Measurements from ENCODE around the gene RUBCNL.

The RUBCNL gene

DNA sequence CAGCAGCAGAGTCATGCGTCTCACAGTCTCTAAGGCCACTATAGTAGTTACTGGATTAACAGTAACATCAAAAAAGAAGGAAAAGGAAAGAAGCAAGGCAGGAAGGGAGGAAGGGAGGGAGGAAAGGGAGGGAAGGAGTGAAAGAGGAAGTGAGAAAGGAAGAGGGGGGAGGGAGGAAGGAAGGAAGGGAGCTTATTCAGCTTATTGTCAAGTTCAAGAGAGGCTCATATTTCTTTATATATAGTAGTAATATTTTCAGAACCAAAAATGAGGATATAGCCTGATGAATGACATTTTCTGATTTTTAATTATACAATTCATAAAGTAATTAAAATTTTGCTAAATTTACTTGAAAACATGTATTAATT, 17.7 kb upstream of the RUBCNL start:
- H3K4me3 ChIP-seq (ENCODE audit: low read depth, low read length, poor library complexity, severe bottlenecking): no peak overlapping the region
- H3K4me2 ChIP-seq (ENCODE audit: low read length): peak overlapping the region; percentile 52; the same call in 1 of the 2 replicates
- no peaks in the 10 kb centered on the region for H3K79me2 ChIP-seq (ENCODE audit: insufficient read depth, low read length)
- peak overlapping the region; percentile 20; the same call in 1 of the 2 replicates for H2AFZ ChIP-seq (ENCODE audit: low read length)
- no peak overlapping the region; the same call in 1 of the 2 replicates for H3K9ac ChIP-seq (ENCODE audit: low read length)
- H3K9me3 ChIP-seq (ENCODE audit: low read length): peaks cover 6% of the 10 kb centered on the region; the same call in 1 of the 2 replicates
- peaks cover 61% of the 10 kb centered on the region for H3K4me1 ChIP-seq (ENCODE audit: insufficient read depth, low read length, severe bottlenecking)
- no peaks in the 10 kb centered on the region for H3K27me3 ChIP-seq (ENCODE audit: insufficient read depth, low read length)
- no peaks in the 10 kb centered on the region for H4K20me1 ChIP-seq (ENCODE audit: insufficient read depth, low read length)
- H3K9me2 ChIP-seq (ENCODE audit: low read depth, low read length): no peaks in the 10 kb centered on the region
- H3F3A ChIP-seq (ENCODE audit: insufficient read depth, low read length): peaks cover 19% of the 10 kb centered on the region
- peak overlapping the region; percentile 99 for H3K27ac ChIP-seq (ENCODE audit: low read depth, low read length, poor library complexity, severe bottlenecking)
- TF ChIP-seq EZH2 (IDR thresholded peaks at IDR 0.05; ENCODE audit: borderline replicate concordance, low read length): no peak
- TF ChIP-seq, protein P1, sequence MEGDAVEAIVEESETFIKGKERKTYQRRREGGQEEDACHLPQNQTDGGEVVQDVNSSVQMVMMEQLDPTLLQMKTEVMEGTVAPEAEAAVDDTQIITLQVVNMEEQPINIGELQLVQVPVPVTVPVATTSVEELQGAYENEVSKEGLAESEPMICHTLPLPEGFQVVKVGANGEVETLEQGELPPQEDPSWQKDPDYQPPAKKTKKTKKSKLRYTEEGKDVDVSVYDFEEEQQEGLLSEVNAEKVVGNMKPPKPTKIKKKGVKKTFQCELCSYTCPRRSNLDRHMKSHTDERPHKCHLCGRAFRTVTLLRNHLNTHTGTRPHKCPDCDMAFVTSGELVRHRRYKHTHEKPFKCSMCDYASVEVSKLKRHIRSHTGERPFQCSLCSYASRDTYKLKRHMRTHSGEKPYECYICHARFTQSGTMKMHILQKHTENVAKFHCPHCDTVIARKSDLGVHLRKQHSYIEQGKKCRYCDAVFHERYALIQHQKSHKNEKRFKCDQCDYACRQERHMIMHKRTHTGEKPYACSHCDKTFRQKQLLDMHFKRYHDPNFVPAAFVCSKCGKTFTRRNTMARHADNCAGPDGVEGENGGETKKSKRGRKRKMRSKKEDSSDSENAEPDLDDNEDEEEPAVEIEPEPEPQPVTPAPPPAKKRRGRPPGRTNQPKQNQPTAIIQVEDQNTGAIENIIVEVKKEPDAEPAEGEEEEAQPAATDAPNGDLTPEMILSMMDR (IDR thresholded peaks at IDR 0.05; ENCODE audit: low read length): no peak
- H3K36me3 ChIP-seq (ENCODE audit: insufficient read depth, low read length): no peaks in the 10 kb centered on the region

DNA sequence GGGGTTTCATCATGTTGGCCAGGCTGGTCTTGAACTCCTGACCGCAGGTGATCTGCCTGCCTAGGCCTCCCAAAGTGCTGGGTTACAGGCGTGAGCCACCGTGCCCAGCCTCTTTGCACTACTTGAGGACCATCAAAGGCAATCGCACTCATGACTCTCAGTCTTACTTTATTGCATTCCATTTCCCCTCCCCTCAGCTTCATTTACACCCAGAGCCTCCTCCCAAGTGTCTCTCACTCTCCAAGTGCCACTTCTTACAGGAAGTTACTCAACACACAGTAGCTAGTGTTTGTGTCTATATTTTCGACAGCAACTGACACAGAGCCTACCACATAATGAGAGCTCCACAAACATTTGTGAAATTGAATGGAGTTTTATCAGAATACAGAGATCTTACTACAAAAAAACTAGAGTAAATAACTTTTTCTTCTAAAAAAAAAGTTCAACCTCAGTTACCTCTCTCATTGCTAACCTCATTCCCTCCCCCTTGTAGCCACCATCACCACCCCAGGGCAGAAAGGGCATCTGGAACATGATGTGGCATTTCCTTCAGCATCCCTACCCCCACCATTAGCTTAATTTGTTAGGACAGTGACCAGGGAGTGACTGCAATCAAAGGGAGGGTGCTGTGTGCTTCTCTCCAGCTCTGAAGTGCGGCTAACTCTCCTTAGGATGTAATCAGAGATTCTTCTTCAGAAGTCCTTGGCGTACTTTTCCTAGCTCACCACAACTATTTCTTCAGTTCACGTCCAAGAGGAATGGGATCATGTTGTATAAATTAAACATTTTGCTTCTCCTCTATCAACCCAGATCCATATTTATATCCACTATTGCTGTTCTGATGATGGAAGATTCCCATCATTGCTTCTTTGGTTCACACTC, 17.0 kb upstream of the RUBCNL start:
- H3K4me1 ChIP-seq (ENCODE audit: insufficient read depth, low read length, severe bottlenecking): peaks cover 67% of the 10 kb centered on the region
- peak overlapping the region; percentile 99 for H3K27ac ChIP-seq (ENCODE audit: low read depth, low read length, poor library complexity, severe bottlenecking)
- H3K36me3 ChIP-seq (ENCODE audit: insufficient read depth, low read length): no peaks in the 10 kb centered on the region
- no peaks in the 10 kb centered on the region for H4K20me1 ChIP-seq (ENCODE audit: insufficient read depth, low read length)
- peaks cover 19% of the 10 kb centered on the region for H3F3A ChIP-seq (ENCODE audit: insufficient read depth, low read length)
- peak overlapping the region; percentile 52; the same call in 1 of the 2 replicates for H3K4me2 ChIP-seq (ENCODE audit: low read length)
- H3K4me3 ChIP-seq (ENCODE audit: low read depth, low read length, poor library complexity, severe bottlenecking): no peak overlapping the region
- H3K9me2 ChIP-seq (ENCODE audit: low read depth, low read length): no peaks in the 10 kb centered on the region
- H3K9me3 ChIP-seq (ENCODE audit: low read length): peaks cover 6% of the 10 kb centered on the region; the same call in 1 of the 2 replicates
- no peak overlapping the region; the same call in 1 of the 2 replicates for H3K9ac ChIP-seq (ENCODE audit: low read length)
- no peaks in the 10 kb centered on the region for H3K79me2 ChIP-seq (ENCODE audit: insufficient read depth, low read length)
- H2AFZ ChIP-seq (ENCODE audit: low read length): peak overlapping the region; percentile 20; the same call in 1 of the 2 replicates
- TF ChIP-seq, protein P1 (IDR thresholded peaks at IDR 0.05; ENCODE audit: low read length): no peak
- TF ChIP-seq EZH2 (IDR thresholded peaks at IDR 0.05; ENCODE audit: borderline replicate concordance, low read length): no peak
- no peaks in the 10 kb centered on the region for H3K27me3 ChIP-seq (ENCODE audit: insufficient read depth, low read length)

DNA sequence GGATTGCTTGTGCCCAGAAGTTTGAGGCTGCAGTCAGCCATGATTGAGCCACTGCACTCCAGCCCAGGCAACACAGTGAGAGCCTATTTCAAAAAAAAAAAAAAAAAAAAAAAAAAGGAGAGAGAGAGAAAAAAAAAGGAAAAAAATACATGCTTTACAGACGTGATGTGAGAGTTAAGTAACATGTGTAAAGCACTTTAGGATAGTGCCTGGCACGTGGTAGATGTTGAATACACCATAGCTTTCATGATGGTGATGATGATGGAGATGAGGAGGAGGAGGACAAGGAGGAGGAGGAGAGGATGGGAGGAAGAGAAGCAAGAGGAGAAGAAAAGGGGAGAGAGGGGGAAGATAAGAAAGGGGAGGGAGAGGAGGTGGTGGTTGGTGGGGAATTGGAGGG, 15.1 kb upstream of the RUBCNL start:
- H3K4me1 ChIP-seq (ENCODE audit: insufficient read depth, low read length, severe bottlenecking): peaks cover 83% of the 10 kb centered on the region
- no peaks in the 10 kb centered on the region for H3K79me2 ChIP-seq (ENCODE audit: insufficient read depth, low read length)
- no peak overlapping the region for H3K4me2 ChIP-seq (ENCODE audit: low read length)
- H3K27me3 ChIP-seq (ENCODE audit: insufficient read depth, low read length): no peaks in the 10 kb centered on the region
- H2AFZ ChIP-seq (ENCODE audit: low read length): no peak overlapping the region
- H3K27ac ChIP-seq (ENCODE audit: low read depth, low read length, poor library complexity, severe bottlenecking): peak overlapping the region; percentile 99
- H3K36me3 ChIP-seq (ENCODE audit: insufficient read depth, low read length): no peaks in the 10 kb centered on the region
- TF ChIP-seq, protein P1 (IDR thresholded peaks at IDR 0.05; ENCODE audit: low read length): no peak
- TF ChIP-seq EZH2 (IDR thresholded peaks at IDR 0.05; ENCODE audit: borderline replicate concordance, low read length): no peak
- no peak overlapping the region; the same call in 1 of the 2 replicates for H3K9ac ChIP-seq (ENCODE audit: low read length)
- H4K20me1 ChIP-seq (ENCODE audit: insufficient read depth, low read length): no peaks in the 10 kb centered on the region
- peaks cover 19% of the 10 kb centered on the region for H3F3A ChIP-seq (ENCODE audit: insufficient read depth, low read length)
- H3K9me2 ChIP-seq (ENCODE audit: low read depth, low read length): no peaks in the 10 kb centered on the region
- no peak overlapping the region for H3K4me3 ChIP-seq (ENCODE audit: low read depth, low read length, poor library complexity, severe bottlenecking)
- H3K9me3 ChIP-seq (ENCODE audit: low read length): peaks cover 6% of the 10 kb centered on the region; the same call in 1 of the 2 replicates
